SU-DHL-6 (cell line): ENCODE results near the gene ZDHHC1.

Experiments used
- H2AFZ ChIP-seq: fragments of 200-600 bp; sonication (generic); 2 replicates; pipeline ENCODE4 v1.6.1; 2014; ENCODE audit warnings: low read depth, mild to moderate bottlenecking, moderate library complexity, mixed read lengths, antibody characterized with exemption, low read length; ENCODE audit not compliant: severe bottlenecking
- H3F3A ChIP-seq: fragments of 200-600 bp; shearing (Covaris generic); 2 replicates; pipeline ENCODE4 v1.6.0; 2016; ENCODE audit warnings: antibody characterized with exemption, mild to moderate bottlenecking; ENCODE audit not compliant: insufficient read depth
- H3K27ac ChIP-seq: fragments of 200-600 bp; sonication (generic); 2 replicates; pipeline ENCODE4 v1.5.1; 2016; ENCODE audit warnings: low read depth, mild to moderate bottlenecking, low read length, moderate library complexity, mixed read lengths
- H3K27me3 ChIP-seq: fragments of 200-600 bp; sonication (generic), shearing (Covaris generic); 2 replicates; pipeline ENCODE4 v1.6.0; 2014; ENCODE audit warnings: mild to moderate bottlenecking, low read length
- H3K36me3 ChIP-seq: fragments of 200-600 bp; sonication (generic); 2 replicates; pipeline ENCODE4 v1.6.1; 2014; ENCODE audit warnings: mild to moderate bottlenecking, low read length, mixed read lengths
- H3K4me2 ChIP-seq: fragments of 300-600, 200-600 bp; shearing (Covaris generic), sonication (generic); 2 replicates; pipeline ENCODE4 v1.6.0; 2014; ENCODE audit warnings: low read length, low read depth, mild to moderate bottlenecking; ENCODE audit not compliant: poor library complexity, severe bottlenecking
- H3K4me3 ChIP-seq: fragments of 200-600 bp; sonication (generic); 2 replicates; pipeline ENCODE4 v1.5.1; 2014; ENCODE audit warnings: antibody characterized with exemption, low read length, mild to moderate bottlenecking, mixed read lengths; ENCODE audit not compliant: insufficient read depth, poor library complexity, severe bottlenecking
- H3K79me2 ChIP-seq: fragments of 200-600 bp; sonication (generic); 2 replicates; pipeline ENCODE4 v1.6.1; 2014; ENCODE audit warnings: mild to moderate bottlenecking, low read length, moderate library complexity; ENCODE audit not compliant: insufficient read depth
- H3K9ac ChIP-seq: fragments of 200-600 bp; sonication (generic); 2 replicates; pipeline ENCODE4 v1.7.0; 2014; ENCODE audit warnings: mild to moderate bottlenecking, low read length
- H3K9me2 ChIP-seq: fragments of 200-600 bp; sonication (generic); replicated peaks from 2 replicates; pipeline ENCODE4 v1.6.1; 2014; ENCODE audit warnings: low read length; ENCODE audit not compliant: insufficient read depth
- H3K9me3 ChIP-seq: fragments of 200-600 bp; sonication (generic); 2 replicates; pipeline ENCODE4 v1.6.1; 2014; ENCODE audit warnings: low read length, mixed read lengths; ENCODE audit not compliant: insufficient read depth
- H4K20me1 ChIP-seq: fragments of 200-600 bp; sonication (generic); 2 replicates; pipeline ENCODE4 v1.6.1; 2014; ENCODE audit warnings: low read depth, mild to moderate bottlenecking, antibody characterized with exemption, low read length, moderate library complexity, mixed read lengths
- CTCF ChIP-seq: fragments of 200-600 bp; sonication (generic); IDR thresholded peaks from one replicate; pipeline ENCODE4 v1.5.1; 2017; ENCODE audit warnings: antibody characterized with exemption, mild to moderate bottlenecking, low read length, moderate library complexity; ENCODE audit not compliant: insufficient read depth, poor library complexity, severe bottlenecking
- EZH2phosphoT487 ChIP-seq: fragments of 200-600 bp; sonication (generic), shearing (Covaris generic); conservative IDR thresholded peaks from 2 replicates; pipeline ENCODE4 v1.6.1; 2018; ENCODE audit warnings: mild to moderate bottlenecking, antibody characterized with exemption, low read length, moderate library complexity, mixed read lengths

ZDHHC1 gene

GRCh38 chr16:67441271-67441753, 25.0 kb upstream of the ZDHHC1 start:
- no peaks in the 10 kb centered on the region for H3K9me3 ChIP-seq
- no peaks in the 10 kb centered on the region; the same call in 1 of the 2 replicates for H3K79me2 ChIP-seq
- H3K4me3 ChIP-seq: no peak overlapping the region
- H2AFZ ChIP-seq: no peak overlapping the region
- no peaks in the 10 kb centered on the region for H3F3A ChIP-seq
- H3K27me3 ChIP-seq: no peaks in the 10 kb centered on the region
- H3K4me2 ChIP-seq: no peak overlapping the region
- no peaks in the 10 kb centered on the region for H3K9me2 ChIP-seq
- no peak overlapping the region for H3K27ac ChIP-seq
- H4K20me1 ChIP-seq: no peaks in the 10 kb centered on the region
- H3K36me3 ChIP-seq: no peaks in the 10 kb centered on the region
- no peak overlapping the region for H3K9ac ChIP-seq
- TF ChIP-seq EZH2phosphoT487: no peak

- Histone ChIP-seq H4K20me1 (no peaks in the 10 kb centered on the region), H3K27me3 (no peaks in the 10 kb centered on the region), H3K9me3 (no peaks in the 10 kb centered on the region), H3K9ac (no peak overlapping the region), H3K9me2 (no peaks in the 10 kb centered on the region), H3F3A (no peaks in the 10 kb centered on the region), H3K27ac (no peak overlapping the region), H3K36me3 (no peaks in the 10 kb centered on the region), H3K79me2 (no peaks in the 10 kb centered on the region), H2AFZ (no peak overlapping the region), H3K4me2 (no peak overlapping the region), H3K4me3 (no peak overlapping the region)
- no peak for TF ChIP-seq CTCF
- TF ChIP-seq EZH2phosphoT487: no peak
Observed at GRCh38 chr16:67438824-67439393, 22.6 kb upstream of the ZDHHC1 start.

- H3K27ac ChIP-seq: no peak overlapping the region
- no peaks in the 10 kb centered on the region for H3K79me2 ChIP-seq
- no peak overlapping the region for H2AFZ ChIP-seq
- no peak overlapping the region for H3K9ac ChIP-seq
- no peaks in the 10 kb centered on the region for H3K9me3 ChIP-seq
- H3K9me2 ChIP-seq: no peaks in the 10 kb centered on the region
- no peak overlapping the region for H3K4me2 ChIP-seq
- no peaks in the 10 kb centered on the region for H3K27me3 ChIP-seq
- H3K4me3 ChIP-seq: no peak overlapping the region
- H3K36me3 ChIP-seq: no peaks in the 10 kb centered on the region
- no peaks in the 10 kb centered on the region for H3F3A ChIP-seq
- TF ChIP-seq EZH2phosphoT487 (no peak), CTCF (no peak)
- no peaks in the 10 kb centered on the region for H4K20me1 ChIP-seq
Observed at GRCh38 chr16:67438098-67438791, 22.0 kb upstream of the ZDHHC1 start.

- H3F3A ChIP-seq: no peaks in the 10 kb centered on the region
- H3K4me3 ChIP-seq: no peak overlapping the region
- no peaks in the 10 kb centered on the region for H3K79me2 ChIP-seq
- no peak overlapping the region for H3K9ac ChIP-seq
- H3K9me3 ChIP-seq: no peaks in the 10 kb centered on the region
- no peaks in the 10 kb centered on the region for H3K36me3 ChIP-seq
- H3K9me2 ChIP-seq: no peaks in the 10 kb centered on the region
- H2AFZ ChIP-seq: no peak overlapping the region
- no peaks in the 10 kb centered on the region for H3K27me3 ChIP-seq
- H4K20me1 ChIP-seq: no peaks in the 10 kb centered on the region
- no peak for TF ChIP-seq CTCF
- TF ChIP-seq EZH2phosphoT487: no peak
- H3K4me2 ChIP-seq: no peak overlapping the region
- no peak overlapping the region for H3K27ac ChIP-seq
Observed at GRCh38 chr16:67437513-67437912, 21.2 kb upstream of the ZDHHC1 start.
